GM12872 (cell line): Measurements from ENCODE around the gene UPP2.

Source experiments
- TF ChIP-seq, protein P1 (sequence below): IDR thresholded peaks from 3 replicates; pipeline ENCODE4 v1.5.1; 2011; ENCODE audit warnings: low read depth, mild to moderate bottlenecking, low read length, moderate library complexity; ENCODE audit not compliant: insufficient read depth

Gene UPP2

DNA sequence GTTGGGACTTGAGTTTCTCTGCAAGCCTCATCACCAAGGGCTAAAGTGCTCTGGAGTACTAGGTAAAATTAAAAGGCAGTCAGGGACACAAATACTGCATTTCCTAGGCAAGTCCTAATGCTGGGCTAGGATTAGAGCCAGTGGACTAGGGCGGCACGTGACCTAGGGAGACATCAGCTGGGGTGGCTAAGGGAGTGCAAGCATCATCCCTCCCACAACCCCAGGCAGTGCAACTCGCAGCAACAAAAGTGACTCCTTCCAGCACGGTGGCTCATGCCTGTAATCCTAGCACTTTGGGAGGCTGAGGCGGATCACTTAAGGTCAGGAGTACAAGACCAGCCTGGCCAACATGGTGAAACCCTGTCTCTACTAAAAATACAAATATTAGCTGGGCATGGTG lies 30.7 kb upstream of the UPP2 start:
- TF ChIP-seq, protein P1, sequence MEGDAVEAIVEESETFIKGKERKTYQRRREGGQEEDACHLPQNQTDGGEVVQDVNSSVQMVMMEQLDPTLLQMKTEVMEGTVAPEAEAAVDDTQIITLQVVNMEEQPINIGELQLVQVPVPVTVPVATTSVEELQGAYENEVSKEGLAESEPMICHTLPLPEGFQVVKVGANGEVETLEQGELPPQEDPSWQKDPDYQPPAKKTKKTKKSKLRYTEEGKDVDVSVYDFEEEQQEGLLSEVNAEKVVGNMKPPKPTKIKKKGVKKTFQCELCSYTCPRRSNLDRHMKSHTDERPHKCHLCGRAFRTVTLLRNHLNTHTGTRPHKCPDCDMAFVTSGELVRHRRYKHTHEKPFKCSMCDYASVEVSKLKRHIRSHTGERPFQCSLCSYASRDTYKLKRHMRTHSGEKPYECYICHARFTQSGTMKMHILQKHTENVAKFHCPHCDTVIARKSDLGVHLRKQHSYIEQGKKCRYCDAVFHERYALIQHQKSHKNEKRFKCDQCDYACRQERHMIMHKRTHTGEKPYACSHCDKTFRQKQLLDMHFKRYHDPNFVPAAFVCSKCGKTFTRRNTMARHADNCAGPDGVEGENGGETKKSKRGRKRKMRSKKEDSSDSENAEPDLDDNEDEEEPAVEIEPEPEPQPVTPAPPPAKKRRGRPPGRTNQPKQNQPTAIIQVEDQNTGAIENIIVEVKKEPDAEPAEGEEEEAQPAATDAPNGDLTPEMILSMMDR = no peak

DNA sequence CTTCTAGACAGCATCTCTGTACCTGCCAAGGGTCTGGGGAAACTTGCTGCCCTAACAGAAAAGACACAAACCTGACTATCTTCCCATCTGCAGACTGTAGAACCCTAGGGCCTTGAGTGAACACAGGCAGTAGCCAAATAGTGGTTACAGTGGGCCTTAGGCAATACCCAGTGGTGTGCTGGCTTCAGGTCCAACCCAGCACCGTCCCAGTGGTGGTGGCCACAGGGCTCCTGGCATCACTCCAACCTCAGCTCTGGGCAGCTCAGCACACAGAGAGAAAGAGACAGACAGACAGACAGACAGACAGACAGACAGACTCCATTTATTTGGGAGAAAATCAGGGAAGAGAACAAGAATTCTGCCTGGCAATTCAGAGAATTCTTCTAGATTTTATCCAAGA lies 29.3 kb upstream of the UPP2 start:
- TF ChIP-seq, protein P1 = no peak

- TF ChIP-seq, protein P1 = no peak
Measured at GRCh38 chr2:158079672-158080071, 22.0 kb upstream of the UPP2 start.

- TF ChIP-seq, protein P1 = no peak
Measured at GRCh38 chr2:158088093-158088492, 13.6 kb upstream of the UPP2 start.

- TF ChIP-seq, protein P1 = no peak
Measured at GRCh38 chr2:158089322-158089721, 12.4 kb upstream of the UPP2 start.

- TF ChIP-seq, protein P1 = no peak
Measured at GRCh38 chr2:158091647-158092046, 10.0 kb upstream of the UPP2 start.

DNA sequence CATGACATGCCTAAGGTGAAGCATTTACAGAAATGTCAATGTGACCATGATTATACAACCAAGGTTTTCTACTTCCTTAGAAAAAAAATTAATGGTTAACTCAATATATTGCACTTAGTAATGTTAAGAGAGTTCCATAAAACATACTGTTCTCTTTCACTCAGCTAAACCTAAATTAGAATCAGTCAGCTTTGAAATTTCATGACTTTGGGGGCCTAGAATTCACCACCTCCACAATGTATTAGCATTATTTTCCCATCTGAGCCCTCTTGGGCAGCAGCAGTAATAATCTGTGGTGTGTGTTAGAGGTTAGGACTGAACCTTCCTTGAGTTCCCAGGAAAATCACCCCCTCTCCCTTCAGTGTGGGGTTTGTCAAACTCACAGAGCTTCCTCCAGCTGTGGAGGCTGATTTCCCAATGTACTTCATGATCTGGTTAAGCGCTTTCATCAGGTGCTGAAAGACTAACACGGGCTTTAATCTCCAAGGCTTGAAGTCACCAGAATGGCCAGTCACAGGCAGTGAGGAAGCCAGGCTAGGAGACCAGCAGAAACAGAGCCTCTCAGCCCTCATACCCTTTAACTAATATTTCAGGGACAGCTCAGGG lies 7.1 kb upstream of the UPP2 start:
- TF ChIP-seq, protein P1 = no peak
